SJCRH30 (cell line): ENCODE results near the gene MYH15. TPM values are rescaled to one million over a fixed set of nuclear protein-coding genes. Genes with fewer than 3 reads are reported as not detected.

Experiments
- DNase-seq, 2 experiments: peaks; one replicate each; pipeline ENCODE4 v3.0.0-alpha.2; 2015 to 2020
- H3K27ac ChIP-seq: fragments of 250-450 bp; sonication (Bioruptor Pico); 2 replicates; pipeline ENCODE4 v1.5.1; 2020; ENCODE audit warnings: mild to moderate bottlenecking, moderate library complexity
- H3K27me3 ChIP-seq: fragments of 250-450 bp; sonication (Bioruptor Pico); 2 replicates; pipeline ENCODE4 v1.5.1; 2020; ENCODE audit warnings: mild to moderate bottlenecking, moderate library complexity
- H3K36me3 ChIP-seq: fragments of 250-450 bp; sonication (Bioruptor Pico); 2 replicates; pipeline ENCODE4 v1.5.1; 2020; ENCODE audit warnings: mild to moderate bottlenecking, moderate library complexity
- H3K4me1 ChIP-seq: fragments of 250-450 bp; sonication (Bioruptor Pico); 2 replicates; pipeline ENCODE4 v1.5.1; 2020; ENCODE audit warnings: mild to moderate bottlenecking, moderate library complexity
- H3K4me3 ChIP-seq: fragments of 250-450 bp; sonication (Bioruptor Pico); 2 replicates; pipeline ENCODE4 v1.5.1; 2020; ENCODE audit warnings: mild to moderate bottlenecking, moderate library complexity
- H3K9me3 ChIP-seq: fragments of 250-450 bp; sonication (Bioruptor Pico); replicated peaks from 2 replicates; pipeline ENCODE4 v1.5.1; 2020; ENCODE audit warnings: mild to moderate bottlenecking, moderate library complexity
- total RNA-seq: library from RNA; depleted of rRNA; stranded (reverse); fragments of >200 nt; shearing (Covaris generic); gene quantifications from 2 replicates; pipeline ENCODE4 v1.2.3, GENCODE V29; 2014; rRNA removed

The MYH15 gene
- total RNA-seq = 0.08 and 0.14 TPM in 2 replicates

DNA sequence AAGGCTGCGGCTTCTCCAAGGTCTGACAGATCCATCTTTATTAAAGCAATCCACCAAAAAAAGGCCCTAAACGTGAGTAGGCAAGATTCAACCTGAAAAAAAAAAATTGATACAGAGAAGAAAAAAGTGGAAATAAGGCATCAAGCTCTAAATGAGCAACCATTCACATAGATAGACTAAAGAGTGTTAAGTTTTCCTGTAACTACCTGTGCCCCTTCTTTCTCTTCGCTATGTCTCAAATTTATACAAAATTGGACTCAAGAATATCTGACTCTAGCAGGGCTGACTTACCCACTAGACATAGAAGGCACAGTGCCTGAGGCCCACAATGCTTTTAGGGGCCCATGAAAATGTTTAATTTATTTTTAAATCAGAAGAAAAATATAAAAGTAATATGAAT is at the start of gene MYH15:
MYH15 (minus strand) TSS at position 101 of the 400 bp plus-strand sequence; CDS start at position 35, 66 bp downstream.
- H3K4me1 ChIP-seq = no peaks in the 10 kb centered on the region
- no peak for DNase-seq
- H3K27me3 ChIP-seq = no peaks in the 10 kb centered on the region; the same call in 1 of the 2 replicates
- no peaks in the 10 kb centered on the region for H3K9me3 ChIP-seq
- H3K36me3 ChIP-seq = no peaks in the 10 kb centered on the region
- no peak within 1 kb of the TSS for H3K27ac ChIP-seq
- no peak within 1 kb of the TSS for H3K4me3 ChIP-seq

DNA sequence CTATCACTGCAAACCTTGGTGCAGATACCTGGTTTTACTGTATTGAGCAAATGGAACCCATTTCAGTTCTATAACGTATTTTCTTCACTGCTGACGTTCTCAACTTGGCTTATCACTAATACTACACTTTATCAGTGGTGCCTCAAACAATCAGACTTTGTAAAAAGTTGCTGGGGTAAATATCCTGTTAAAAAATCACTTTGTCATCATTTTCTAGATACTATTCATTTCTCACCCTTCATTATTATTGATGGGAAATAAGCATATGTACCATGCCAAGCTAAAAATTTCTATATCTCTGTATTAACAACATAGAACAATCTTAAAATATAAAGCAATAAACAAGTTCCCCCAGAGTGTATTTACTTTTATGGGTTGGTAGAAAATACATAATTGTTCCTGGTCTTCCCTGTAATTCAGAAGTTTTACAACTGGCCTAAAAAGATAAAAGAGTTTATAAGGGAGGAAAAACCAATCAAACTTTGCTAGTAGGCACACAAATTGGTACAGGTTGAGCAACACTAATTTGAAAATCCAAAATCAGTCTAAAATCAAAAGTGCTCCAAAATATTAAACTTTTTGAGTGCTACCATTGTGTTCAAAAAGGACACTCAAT is 45.7 kb upstream of the MYH15 start:
- H3K4me3 ChIP-seq = no peak overlapping the region
- peaks cover 88% of the 10 kb centered on the region for H3K36me3 ChIP-seq
- no peaks in the 10 kb centered on the region for H3K9me3 ChIP-seq
- H3K27ac ChIP-seq = no peak overlapping the region
- no peaks in the 10 kb centered on the region for H3K27me3 ChIP-seq
- no peaks in the 10 kb centered on the region for H3K4me1 ChIP-seq
- DNase-seq = no peak

DNA sequence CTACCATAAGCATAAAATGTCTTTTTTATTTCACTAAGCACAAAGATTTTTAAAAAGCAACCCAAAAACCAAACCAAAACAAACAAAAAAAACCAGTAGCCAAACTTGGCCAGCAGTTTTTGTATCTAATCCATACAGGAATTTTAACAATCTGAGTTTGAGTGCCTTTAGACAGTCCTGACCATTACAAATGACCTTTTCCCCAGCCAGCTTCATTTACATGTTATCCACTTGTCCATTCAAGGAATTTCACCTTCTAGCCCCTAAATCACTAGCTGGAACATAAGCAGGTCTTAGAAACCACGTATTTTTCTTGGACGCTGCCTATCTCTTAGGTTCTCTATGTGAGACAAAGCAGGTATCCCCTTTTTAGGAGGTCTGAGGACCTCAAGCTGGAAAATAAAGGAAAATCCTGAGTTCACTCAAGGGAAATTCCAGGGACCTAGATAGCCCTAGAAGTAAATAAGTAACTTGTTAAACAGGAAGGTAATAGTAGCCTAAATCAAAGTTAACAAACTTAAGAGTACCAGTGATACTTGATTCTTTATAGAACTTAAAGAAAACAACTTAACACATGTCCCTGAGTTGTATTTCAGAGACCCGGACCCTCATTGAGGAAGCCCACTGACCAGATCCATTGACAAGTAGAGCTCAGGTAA is 44.6 kb upstream of the MYH15 start:
- peaks cover 86% of the 10 kb centered on the region for H3K36me3 ChIP-seq
- H3K4me3 ChIP-seq = no peak overlapping the region
- H3K27me3 ChIP-seq = no peaks in the 10 kb centered on the region
- no peaks in the 10 kb centered on the region for H3K4me1 ChIP-seq
- no peak for DNase-seq
- H3K9me3 ChIP-seq = no peaks in the 10 kb centered on the region
- no peak overlapping the region for H3K27ac ChIP-seq

DNA sequence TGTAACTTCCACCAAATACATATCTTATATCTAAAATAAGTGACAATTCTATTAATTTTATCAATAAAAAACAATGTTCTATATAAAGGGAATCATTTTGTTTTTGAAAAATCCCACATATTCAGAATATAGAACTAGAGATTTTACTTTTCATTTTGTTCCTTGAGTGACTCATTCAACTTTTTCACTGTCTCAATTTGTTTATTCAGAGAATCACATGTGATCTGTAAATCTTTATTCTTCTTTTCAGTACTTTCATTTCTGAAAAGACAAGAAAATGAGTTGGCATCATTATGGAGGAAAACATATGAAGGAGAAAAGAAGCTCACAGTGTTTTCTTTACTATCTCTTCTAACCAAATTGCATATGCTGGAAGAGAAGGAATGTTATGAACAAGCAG is 43.8 kb upstream of the MYH15 start:
- Histone ChIP-seq H3K27ac (no peak overlapping the region), H3K4me3 (no peak overlapping the region), H3K4me1 (no peaks in the 10 kb centered on the region), H3K36me3 (peaks cover 88% of the 10 kb centered on the region), H3K9me3 (no peaks in the 10 kb centered on the region), H3K27me3 (no peaks in the 10 kb centered on the region)
- no peak for DNase-seq

DNA sequence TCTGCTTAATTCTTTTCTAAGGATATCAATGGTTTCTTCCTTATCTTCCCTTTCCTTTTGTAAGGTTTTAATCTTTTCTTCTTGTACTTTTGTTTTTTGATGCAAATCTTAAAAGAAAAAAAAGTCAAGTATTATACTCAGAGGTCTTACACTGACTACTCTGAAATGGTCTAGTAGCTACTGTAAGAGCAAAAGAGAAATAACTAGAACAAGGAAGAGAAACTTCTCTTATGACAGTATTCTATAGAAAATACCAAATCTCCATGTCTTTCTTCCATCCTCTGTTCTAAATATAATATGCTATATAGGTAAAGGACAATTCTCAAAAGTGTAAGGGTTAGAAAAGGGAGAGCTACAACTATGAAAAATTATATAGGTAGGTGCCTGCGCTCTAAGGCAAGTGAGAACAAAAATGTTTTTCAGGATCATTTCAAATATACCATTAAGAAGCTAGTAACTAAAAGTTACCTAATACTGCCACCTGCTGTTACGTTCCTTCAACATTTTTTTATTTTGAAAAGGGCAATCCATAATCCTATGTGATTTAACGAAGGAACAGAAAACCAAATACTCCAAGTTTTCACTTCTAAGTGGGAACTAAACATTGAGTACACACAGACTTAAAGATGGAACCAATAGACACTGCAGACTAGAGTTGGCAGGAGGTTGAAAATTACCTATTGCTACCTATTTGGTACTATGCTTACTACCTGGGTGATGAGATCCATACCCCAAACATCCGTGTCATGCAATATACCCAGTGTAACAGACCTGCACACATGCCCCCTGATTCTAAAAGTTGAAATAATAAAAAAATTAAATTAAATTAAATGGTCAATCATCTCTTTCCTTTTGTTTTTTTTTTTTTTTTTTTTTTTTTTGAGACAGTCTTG is 42.1 kb upstream of the MYH15 start:
- H3K4me3 ChIP-seq = no peak overlapping the region
- peak in 1 of 2 experiments; percentile 53 for DNase-seq
- H3K4me1 ChIP-seq = no peaks in the 10 kb centered on the region
- H3K27me3 ChIP-seq = no peaks in the 10 kb centered on the region
- H3K36me3 ChIP-seq = peaks cover 87% of the 10 kb centered on the region
- H3K27ac ChIP-seq = no peak overlapping the region
- no peaks in the 10 kb centered on the region for H3K9me3 ChIP-seq

DNA sequence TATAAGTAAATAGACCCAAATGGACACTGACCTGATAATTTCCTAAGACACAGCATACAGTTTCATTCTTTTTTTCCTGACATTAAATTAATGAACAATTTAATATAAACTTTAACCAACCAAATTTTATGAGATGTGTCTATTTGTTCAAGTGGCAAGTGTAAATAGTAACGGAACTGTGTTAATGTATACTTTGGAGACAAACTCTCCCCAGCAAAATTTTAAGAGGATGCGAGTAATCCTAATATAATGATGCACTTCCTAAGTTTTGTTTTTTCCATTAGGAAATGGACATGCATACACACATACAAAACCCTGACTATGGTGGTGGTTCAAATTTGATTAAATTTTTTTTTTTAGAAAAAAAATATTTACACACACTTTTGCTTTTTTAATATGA is 38.5 kb upstream of the MYH15 start:
- H3K4me1 ChIP-seq = 0 out of 2 replicates have a peak, but pooled peaks cover 2% of the 10 kb centered on the region
- DNase-seq = no peak
- peaks cover 68% of the 10 kb centered on the region for H3K36me3 ChIP-seq
- no peak overlapping the region for H3K4me3 ChIP-seq
- no peaks in the 10 kb centered on the region for H3K9me3 ChIP-seq
- H3K27ac ChIP-seq = no peak overlapping the region
- no peaks in the 10 kb centered on the region for H3K27me3 ChIP-seq

DNA sequence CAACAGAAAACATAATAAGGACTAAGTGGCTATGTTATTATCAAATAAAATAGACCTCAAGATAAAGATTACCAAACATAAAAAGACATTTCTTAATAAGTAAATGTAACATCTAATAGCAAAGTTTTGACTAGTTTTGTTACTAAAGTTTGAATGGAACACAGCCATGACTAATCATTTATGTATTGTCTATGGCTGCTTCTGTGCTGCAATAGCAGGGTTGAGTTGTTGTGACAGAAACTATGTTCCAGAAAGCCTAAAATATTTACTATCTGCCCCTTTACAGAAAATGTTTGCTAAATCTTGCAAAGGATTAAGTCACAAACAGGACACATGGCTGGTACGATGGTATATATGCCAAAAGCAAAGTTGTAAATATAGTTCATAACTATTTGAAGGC is 37.9 kb upstream of the MYH15 start:
- Histone ChIP-seq H3K4me3 (no peak overlapping the region), H3K27ac (no peak overlapping the region), H3K27me3 (no peaks in the 10 kb centered on the region), H3K4me1 (0 out of 2 replicates have a peak, but pooled peaks cover 2% of the 10 kb centered on the region), H3K9me3 (no peaks in the 10 kb centered on the region), H3K36me3 (peaks cover 68% of the 10 kb centered on the region)
- DNase-seq = no peak

DNA sequence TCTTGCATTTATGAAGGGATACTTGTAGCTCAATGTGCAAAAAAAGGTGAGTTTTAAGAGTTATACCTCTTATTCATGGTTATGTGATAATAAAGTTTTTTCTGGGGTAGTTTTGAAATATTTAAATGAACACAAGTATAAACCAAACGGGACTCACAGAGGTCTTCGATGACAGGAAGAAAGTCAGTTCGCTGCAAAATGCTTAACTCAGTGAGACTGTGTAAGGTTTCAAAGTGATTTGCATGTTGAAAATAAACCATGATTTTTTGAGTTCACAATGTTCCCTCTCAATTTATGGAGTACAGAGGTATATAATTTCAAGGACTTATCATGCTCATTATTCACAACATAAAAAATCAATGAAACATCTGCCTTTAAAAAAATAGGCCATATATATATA is 36.3 kb upstream of the MYH15 start:
- no peak overlapping the region for H3K4me3 ChIP-seq

DNA sequence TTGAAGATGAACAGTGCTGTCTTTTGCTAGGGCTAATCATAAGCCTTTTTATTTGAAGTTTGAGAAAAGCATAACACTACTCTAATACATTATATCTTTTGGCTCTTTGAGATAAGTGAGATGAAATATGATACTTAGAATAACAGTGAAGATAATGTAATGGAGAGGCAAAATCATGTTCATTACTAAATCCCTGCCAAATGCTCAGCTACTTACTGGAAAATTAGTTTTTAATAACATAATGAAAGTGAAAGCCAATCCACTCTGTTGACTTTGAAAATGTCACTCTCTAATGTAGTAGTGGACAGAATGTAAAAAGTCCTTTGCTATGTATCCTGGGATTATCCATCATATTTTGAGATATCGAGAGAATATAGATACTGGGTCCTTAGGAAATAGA is 35.9 kb upstream of the MYH15 start:
- DNase-seq = no peak
- H3K36me3 ChIP-seq = peaks cover 55% of the 10 kb centered on the region
- no peak overlapping the region for H3K4me3 ChIP-seq
- no peak overlapping the region for H3K27ac ChIP-seq
- 0 out of 2 replicates have a peak, but pooled peaks cover 2% of the 10 kb centered on the region for H3K4me1 ChIP-seq
- no peaks in the 10 kb centered on the region for H3K27me3 ChIP-seq
- H3K9me3 ChIP-seq = no peaks in the 10 kb centered on the region

More for the DNA sequence above, 36.3 kb upstream of the MYH15 start:
- no peak overlapping the region for H3K27ac ChIP-seq
- 0 out of 2 replicates have a peak, but pooled peaks cover 2% of the 10 kb centered on the region for H3K4me1 ChIP-seq
- H3K27me3 ChIP-seq = no peaks in the 10 kb centered on the region
- no peaks in the 10 kb centered on the region for H3K9me3 ChIP-seq
- DNase-seq = no peak
- H3K36me3 ChIP-seq = peaks cover 59% of the 10 kb centered on the region

DNA sequence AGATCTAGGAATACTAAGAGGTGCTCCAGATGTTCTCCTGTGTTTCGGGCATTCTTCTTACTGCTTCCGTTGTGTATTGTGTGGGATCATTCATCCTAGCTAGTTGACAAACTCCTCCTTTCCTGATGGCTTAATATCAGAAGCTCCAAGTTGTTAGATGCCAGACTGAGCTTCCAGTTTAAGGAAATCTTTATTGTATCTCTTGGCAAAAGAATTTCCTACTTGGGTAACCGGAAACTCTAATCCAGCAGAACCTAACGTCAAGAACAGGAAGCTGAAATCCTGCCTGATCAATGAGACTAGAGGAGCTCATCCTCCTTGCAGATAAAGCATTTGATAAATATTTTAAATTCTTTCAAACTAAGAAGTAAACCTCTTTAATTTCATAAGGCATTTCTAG is 27.7 kb upstream of the MYH15 start:
- no peaks in the 10 kb centered on the region for H3K27me3 ChIP-seq
- H3K27ac ChIP-seq = no peak overlapping the region
- peaks cover 2% of the 10 kb centered on the region for H3K36me3 ChIP-seq
- DNase-seq = no peak
- H3K4me3 ChIP-seq = no peak overlapping the region
- no peaks in the 10 kb centered on the region for H3K9me3 ChIP-seq
- H3K4me1 ChIP-seq = no peaks in the 10 kb centered on the region

DNA sequence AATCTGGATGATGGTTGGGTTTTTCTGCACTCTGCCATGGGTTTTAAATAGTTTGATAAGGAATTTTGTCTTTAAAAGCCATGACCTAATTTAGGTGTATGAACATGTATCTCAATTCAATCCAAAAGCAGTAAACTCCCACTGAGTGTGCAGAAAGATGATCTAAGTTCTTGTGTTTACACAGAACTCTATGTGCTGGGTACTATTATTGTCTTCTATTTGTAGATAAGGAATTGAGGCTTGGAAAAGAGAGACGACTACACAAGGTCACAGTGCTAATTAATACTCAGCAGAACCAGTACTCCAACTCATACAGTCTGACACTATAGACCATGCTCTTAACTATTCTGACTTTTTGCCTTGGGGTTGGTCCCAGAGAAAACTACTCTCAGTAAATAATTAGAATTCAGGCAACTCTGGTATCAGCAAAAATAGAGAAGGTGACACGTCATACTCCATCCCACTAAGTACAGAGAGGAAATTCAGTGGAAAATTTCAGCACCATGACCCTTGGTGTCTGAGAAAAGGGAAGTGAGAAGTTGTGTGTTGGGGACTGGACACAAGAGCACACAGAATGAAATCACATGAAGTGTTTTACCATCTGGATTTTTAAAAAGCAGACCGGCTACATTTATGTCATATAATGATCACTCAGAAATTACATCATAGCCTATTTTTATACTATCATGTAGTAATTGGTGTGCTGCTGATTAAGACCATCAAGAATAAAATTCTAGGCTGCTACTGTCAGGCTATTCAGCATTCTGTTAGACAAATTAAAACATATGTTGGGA is 18.3 kb upstream of the MYH15 start:
- Histone ChIP-seq H3K4me3 (no peak overlapping the region), H3K27me3 (no peaks in the 10 kb centered on the region), H3K36me3 (no peaks in the 10 kb centered on the region), H3K4me1 (peaks cover 3% of the 10 kb centered on the region; the same call in 1 of the 2 replicates), H3K27ac (no peak overlapping the region), H3K9me3 (no peaks in the 10 kb centered on the region; the same call in 1 of the 2 replicates)
- no peak for DNase-seq

DNA sequence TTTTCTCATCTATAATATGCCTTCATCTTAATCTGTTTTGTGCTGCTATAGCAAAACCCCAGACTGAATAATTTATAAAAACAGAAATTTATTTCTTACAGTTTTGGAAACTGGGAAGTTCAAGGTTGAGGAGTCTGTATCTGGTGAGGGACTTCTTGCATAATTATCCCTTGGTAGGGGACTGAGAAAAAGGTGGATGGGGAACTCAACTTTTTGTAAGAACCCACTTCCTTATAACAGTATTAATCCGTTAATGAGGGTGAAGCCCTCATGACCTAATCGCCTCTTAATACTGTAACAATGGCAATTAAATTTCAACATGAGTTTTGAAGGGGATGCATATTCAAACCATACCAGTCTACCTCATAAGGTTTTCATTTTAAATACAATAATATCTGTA is 17.4 kb upstream of the MYH15 start:
- DNase-seq = no peak
- Histone ChIP-seq H3K4me1 (peaks cover 3% of the 10 kb centered on the region; the same call in 1 of the 2 replicates), H3K36me3 (no peaks in the 10 kb centered on the region), H3K4me3 (no peak overlapping the region), H3K27ac (no peak overlapping the region), H3K9me3 (no peaks in the 10 kb centered on the region; the same call in 1 of the 2 replicates), H3K27me3 (no peaks in the 10 kb centered on the region)

DNA sequence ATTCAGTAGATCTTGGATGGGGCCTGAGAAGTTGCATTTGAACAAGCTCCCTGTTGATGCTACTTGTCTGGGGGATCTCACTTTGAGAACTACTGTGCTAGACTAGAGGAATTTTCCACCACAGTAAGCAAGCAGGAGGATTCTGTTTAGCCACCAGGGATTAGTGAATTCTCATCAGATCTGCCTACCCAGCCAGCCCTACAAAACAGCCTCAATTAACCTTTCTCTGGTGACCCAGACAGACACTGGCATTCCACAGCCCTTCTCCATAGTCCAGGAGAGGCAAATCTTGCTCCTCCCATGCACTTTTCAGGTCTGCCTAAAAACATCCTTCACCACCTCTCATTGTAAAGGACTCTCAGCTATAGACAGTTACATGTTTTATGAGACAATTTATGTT is 16.7 kb upstream of the MYH15 start:
- Histone ChIP-seq H3K27ac (no peak overlapping the region), H3K36me3 (no peaks in the 10 kb centered on the region), H3K4me1 (peaks cover 3% of the 10 kb centered on the region; the same call in 1 of the 2 replicates), H3K27me3 (no peaks in the 10 kb centered on the region), H3K4me3 (no peak overlapping the region), H3K9me3 (no peaks in the 10 kb centered on the region; the same call in 1 of the 2 replicates)
- no peak for DNase-seq

DNA sequence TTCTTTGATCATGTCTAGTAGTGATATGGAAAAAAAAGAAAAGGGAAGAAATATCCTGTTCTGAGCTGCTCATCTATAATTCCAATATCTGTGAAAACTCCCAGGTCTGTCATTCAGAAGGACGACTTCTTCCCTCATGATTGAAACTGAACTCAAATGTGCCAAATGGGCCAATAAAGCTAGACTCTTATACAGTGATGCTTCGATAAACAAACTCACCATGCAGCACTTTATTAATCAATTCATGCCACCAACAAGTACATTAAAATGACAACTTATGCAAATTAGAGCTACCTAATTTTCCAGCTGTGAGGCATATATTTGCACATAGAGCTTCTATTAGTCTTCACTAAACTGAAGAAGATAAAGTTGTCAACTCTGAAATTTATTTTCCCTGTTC is 15.6 kb upstream of the MYH15 start:
- no peak overlapping the region for H3K27ac ChIP-seq
- no peaks in the 10 kb centered on the region; the same call in 1 of the 2 replicates for H3K9me3 ChIP-seq
- no peaks in the 10 kb centered on the region for H3K27me3 ChIP-seq
- DNase-seq = no peak
- H3K36me3 ChIP-seq = no peaks in the 10 kb centered on the region
- H3K4me1 ChIP-seq = peaks cover 3% of the 10 kb centered on the region; the same call in 1 of the 2 replicates
- no peak overlapping the region for H3K4me3 ChIP-seq
